ENCODE measurements around the gene QDPR.
"Not testable (repeated sequence)": the region's sequence is repeated elsewhere in the genome, so short reads cannot be mapped to it uniquely, and the experiment has no call there.

The QDPR gene

GRCh38 chr4:17511950-17512795, at the start of gene QDPR:
TSS of gene QDPR (minus strand) at chr4:17512090. CDS start at chr4:17512054, 36 bp downstream.
- DNase-seq: peak; percentile 79

- DNase-seq: no peak
Observed at GRCh38 chr4:17561195-17561909, 49.5 kb upstream of the QDPR start.

- no peak for DNase-seq
Observed at GRCh38 chr4:17560065-17560673, 48.3 kb upstream of the QDPR start.

- DNase-seq: no peak
Observed at GRCh38 chr4:17559709-17560048, 47.8 kb upstream of the QDPR start.

- DNase-seq: no peak
Observed at GRCh38 chr4:17558941-17559708, 47.2 kb upstream of the QDPR start.

GRCh38 chr4:17557880-17558279, 46.0 kb upstream of the QDPR start:
- DNase-seq: no peak

- no peak for DNase-seq
Observed at GRCh38 chr4:17556498-17556897, 44.6 kb upstream of the QDPR start.

- DNase-seq: no peak
Observed at GRCh38 chr4:17554568-17554967, 42.7 kb upstream of the QDPR start.

- DNase-seq: no peak
Observed at GRCh38 chr4:17552427-17552826, 40.5 kb upstream of the QDPR start.

- no peak for DNase-seq
Observed at GRCh38 chr4:17550549-17550948, 38.7 kb upstream of the QDPR start.

GRCh38 chr4:17546678-17547077, 34.8 kb upstream of the QDPR start:
- DNase-seq: no peak

- DNase-seq: no peak
Observed at GRCh38 chr4:17546222-17546621, 34.3 kb upstream of the QDPR start.

- DNase-seq: no peak
Observed at GRCh38 chr4:17545374-17546140, 33.7 kb upstream of the QDPR start.

- no peak for DNase-seq
Observed at GRCh38 chr4:17544831-17545234, 32.9 kb upstream of the QDPR start.

GRCh38 chr4:17544205-17544604, 32.3 kb upstream of the QDPR start:
- no peak for DNase-seq

GRCh38 chr4:17537060-17537459, 25.2 kb upstream of the QDPR start:
- DNase-seq: not testable (repeated sequence)

- no peak for DNase-seq
Observed at GRCh38 chr4:17535906-17536305, 24.0 kb upstream of the QDPR start.

- no peak for DNase-seq
Observed at GRCh38 chr4:17535242-17535641, 23.4 kb upstream of the QDPR start.

GRCh38 chr4:17534705-17535104, 22.8 kb upstream of the QDPR start:
- DNase-seq: no peak

GRCh38 chr4:17531538-17532285, 19.8 kb upstream of the QDPR start:
- DNase-seq: no peak

- no peak for DNase-seq
Observed at GRCh38 chr4:17528551-17529165, 16.8 kb upstream of the QDPR start.

Measured in CD4-positive, alpha-beta T cell treated with Interleukin-6 for 4 hours (primary cell).